Ammon's horn (tissue), 1 donor: ENCODE measurements around the gene ZFP28.
A peak's percentile ranks its signal among the peaks of the same experiment; 100 is the strongest.

Source experiments
- DNase-seq: peaks from one replicate; pipeline ENCODE4 v3.0.0-alpha.2; 2016; ENCODE audit warnings: low spot score

ZFP28 gene

GRCh38 chr19:56596676-56597075 lies 57.9 kb downstream of the ZFP28 start:
- no peak for DNase-seq

GRCh38 chr19:56597696-56598095 lies 58.9 kb downstream of the ZFP28 start:
- peak; percentile 27 for DNase-seq

GRCh38 chr19:56601375-56601774 lies 62.6 kb downstream of the ZFP28 start:
- no peak for DNase-seq

GRCh38 chr19:56603829-56604228 lies 65.1 kb downstream of the ZFP28 start:
- DNase-seq = peak; percentile 80
